SU-DHL-6 (cell line): ENCODE results near the gene DIS3L.

Experiments
- H2AFZ ChIP-seq: fragments of 200-600 bp; sonication (generic); 2 replicates; pipeline ENCODE4 v1.6.1; 2014; ENCODE audit warnings: low read depth, mild to moderate bottlenecking, moderate library complexity, mixed read lengths, antibody characterized with exemption, low read length; ENCODE audit not compliant: severe bottlenecking
- H3F3A ChIP-seq: fragments of 200-600 bp; shearing (Covaris generic); 2 replicates; pipeline ENCODE4 v1.6.0; 2016; ENCODE audit warnings: antibody characterized with exemption, mild to moderate bottlenecking; ENCODE audit not compliant: insufficient read depth
- H3K27ac ChIP-seq: fragments of 200-600 bp; sonication (generic); 2 replicates; pipeline ENCODE4 v1.5.1; 2016; ENCODE audit warnings: low read depth, mild to moderate bottlenecking, low read length, moderate library complexity, mixed read lengths
- H3K27me3 ChIP-seq: fragments of 200-600 bp; sonication (generic), shearing (Covaris generic); 2 replicates; pipeline ENCODE4 v1.6.0; 2014; ENCODE audit warnings: mild to moderate bottlenecking, low read length
- H3K36me3 ChIP-seq: fragments of 200-600 bp; sonication (generic); 2 replicates; pipeline ENCODE4 v1.6.1; 2014; ENCODE audit warnings: mild to moderate bottlenecking, low read length, mixed read lengths
- H3K4me2 ChIP-seq: fragments of 300-600, 200-600 bp; shearing (Covaris generic), sonication (generic); 2 replicates; pipeline ENCODE4 v1.6.0; 2014; ENCODE audit warnings: low read length, low read depth, mild to moderate bottlenecking; ENCODE audit not compliant: poor library complexity, severe bottlenecking
- H3K4me3 ChIP-seq: fragments of 200-600 bp; sonication (generic); 2 replicates; pipeline ENCODE4 v1.5.1; 2014; ENCODE audit warnings: antibody characterized with exemption, low read length, mild to moderate bottlenecking, mixed read lengths; ENCODE audit not compliant: insufficient read depth, poor library complexity, severe bottlenecking
- H3K79me2 ChIP-seq: fragments of 200-600 bp; sonication (generic); 2 replicates; pipeline ENCODE4 v1.6.1; 2014; ENCODE audit warnings: mild to moderate bottlenecking, low read length, moderate library complexity; ENCODE audit not compliant: insufficient read depth
- H3K9ac ChIP-seq: fragments of 200-600 bp; sonication (generic); 2 replicates; pipeline ENCODE4 v1.7.0; 2014; ENCODE audit warnings: mild to moderate bottlenecking, low read length
- H3K9me2 ChIP-seq: fragments of 200-600 bp; sonication (generic); replicated peaks from 2 replicates; pipeline ENCODE4 v1.6.1; 2014; ENCODE audit warnings: low read length; ENCODE audit not compliant: insufficient read depth
- H3K9me3 ChIP-seq: fragments of 200-600 bp; sonication (generic); 2 replicates; pipeline ENCODE4 v1.6.1; 2014; ENCODE audit warnings: low read length, mixed read lengths; ENCODE audit not compliant: insufficient read depth
- H4K20me1 ChIP-seq: fragments of 200-600 bp; sonication (generic); 2 replicates; pipeline ENCODE4 v1.6.1; 2014; ENCODE audit warnings: low read depth, mild to moderate bottlenecking, antibody characterized with exemption, low read length, moderate library complexity, mixed read lengths
- CTCF ChIP-seq: fragments of 200-600 bp; sonication (generic); IDR thresholded peaks from one replicate; pipeline ENCODE4 v1.5.1; 2017; ENCODE audit warnings: antibody characterized with exemption, mild to moderate bottlenecking, low read length, moderate library complexity; ENCODE audit not compliant: insufficient read depth, poor library complexity, severe bottlenecking
- EZH2phosphoT487 ChIP-seq: fragments of 200-600 bp; sonication (generic), shearing (Covaris generic); conservative IDR thresholded peaks from 2 replicates; pipeline ENCODE4 v1.6.1; 2018; ENCODE audit warnings: mild to moderate bottlenecking, antibody characterized with exemption, low read length, moderate library complexity, mixed read lengths

The DIS3L gene

GRCh38 chr15:66309828-66310227, 16.5 kb downstream of the DIS3L start:
- no peak overlapping the region for H3K27ac ChIP-seq
- H3K9me2 ChIP-seq = no peaks in the 10 kb centered on the region
- H2AFZ ChIP-seq = no peak overlapping the region
- no peak overlapping the region for H3K4me3 ChIP-seq
- no peaks in the 10 kb centered on the region for H4K20me1 ChIP-seq
- TF ChIP-seq EZH2phosphoT487 (no peak), CTCF (no peak)
- H3K79me2 ChIP-seq = no peaks in the 10 kb centered on the region
- no peaks in the 10 kb centered on the region for H3F3A ChIP-seq
- H3K4me2 ChIP-seq = no peak overlapping the region
- no peaks in the 10 kb centered on the region for H3K9me3 ChIP-seq
- H3K9ac ChIP-seq = no peak overlapping the region
- no peaks in the 10 kb centered on the region for H3K27me3 ChIP-seq
- peaks cover 22% of the 10 kb centered on the region; the same call in 1 of the 2 replicates for H3K36me3 ChIP-seq

GRCh38 chr15:66310786-66311185, 17.4 kb downstream of the DIS3L start:
- no peak for TF ChIP-seq CTCF
- no peak for TF ChIP-seq EZH2phosphoT487
- Histone ChIP-seq H2AFZ (no peak overlapping the region), H3K4me3 (no peak overlapping the region), H3F3A (no peaks in the 10 kb centered on the region), H3K9me3 (no peaks in the 10 kb centered on the region), H3K36me3 (peaks cover 22% of the 10 kb centered on the region), H3K4me2 (no peak overlapping the region), H4K20me1 (no peaks in the 10 kb centered on the region), H3K79me2 (no peaks in the 10 kb centered on the region), H3K9me2 (no peaks in the 10 kb centered on the region), H3K27ac (no peak overlapping the region), H3K9ac (no peak overlapping the region), H3K27me3 (no peaks in the 10 kb centered on the region)

GRCh38 chr15:66312144-66312543, 18.8 kb downstream of the DIS3L start:
- Histone ChIP-seq H3K4me2 (no peak overlapping the region), H3K4me3 (no peak overlapping the region), H3K27me3 (no peaks in the 10 kb centered on the region), H4K20me1 (no peaks in the 10 kb centered on the region), H3K27ac (no peak overlapping the region), H2AFZ (no peak overlapping the region), H3F3A (no peaks in the 10 kb centered on the region), H3K9ac (no peak overlapping the region), H3K9me2 (no peaks in the 10 kb centered on the region), H3K9me3 (no peaks in the 10 kb centered on the region), H3K79me2 (no peaks in the 10 kb centered on the region), H3K36me3 (peaks cover 25% of the 10 kb centered on the region)
- TF ChIP-seq CTCF (no peak), EZH2phosphoT487 (no peak)
